ENCODE measurements around the gene TIMP2. TPM values are rescaled to one million over a fixed set of nuclear protein-coding genes. Genes with fewer than 3 reads are reported as not detected.

The TIMP2 gene
- total and polyA plus RNA-seq, 2 of the 13 experiments (the other 11 are each of a cell fraction or from before 2014, with no cell fraction given): 3.8 to 8.5 TPM

DNA sequence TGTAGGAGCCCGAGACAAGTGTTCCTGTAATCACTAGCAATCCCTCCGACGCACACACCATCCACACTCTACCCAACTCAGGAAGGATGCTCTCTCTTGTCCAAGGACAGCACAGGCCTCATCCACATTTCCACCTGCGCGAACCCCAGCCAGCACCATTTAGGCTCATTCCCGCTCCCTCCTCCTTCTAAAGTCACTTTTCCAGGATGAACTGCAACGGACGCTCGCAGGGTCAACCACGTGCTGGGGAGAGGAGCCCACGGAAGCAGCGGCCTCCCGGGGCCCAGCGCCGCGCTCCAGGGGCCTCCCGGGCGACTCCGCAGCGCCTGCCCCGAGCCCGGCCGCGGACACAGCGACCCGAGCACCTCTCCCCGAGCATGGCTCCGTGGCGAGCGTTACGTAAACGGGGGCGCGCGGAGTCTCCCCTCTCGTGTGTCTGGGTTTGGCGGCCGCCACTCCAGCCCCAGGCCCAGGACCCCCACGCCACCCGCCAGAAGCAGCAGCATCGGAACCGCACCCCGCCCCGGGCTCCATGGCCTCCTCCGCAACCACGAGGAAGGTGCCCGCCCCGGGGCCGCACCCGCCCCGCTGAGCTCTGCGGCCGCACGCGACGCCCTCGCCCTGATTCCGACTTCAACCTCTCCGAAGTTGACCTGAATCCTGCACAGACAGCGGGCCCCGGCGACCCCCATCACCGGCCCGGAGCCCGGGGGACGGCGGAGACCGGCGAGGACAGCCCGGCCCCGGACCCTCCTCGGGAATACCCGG, 85.2 kb downstream of the TIMP2 start (continued):
- TF ChIP-seq, protein P1, sequence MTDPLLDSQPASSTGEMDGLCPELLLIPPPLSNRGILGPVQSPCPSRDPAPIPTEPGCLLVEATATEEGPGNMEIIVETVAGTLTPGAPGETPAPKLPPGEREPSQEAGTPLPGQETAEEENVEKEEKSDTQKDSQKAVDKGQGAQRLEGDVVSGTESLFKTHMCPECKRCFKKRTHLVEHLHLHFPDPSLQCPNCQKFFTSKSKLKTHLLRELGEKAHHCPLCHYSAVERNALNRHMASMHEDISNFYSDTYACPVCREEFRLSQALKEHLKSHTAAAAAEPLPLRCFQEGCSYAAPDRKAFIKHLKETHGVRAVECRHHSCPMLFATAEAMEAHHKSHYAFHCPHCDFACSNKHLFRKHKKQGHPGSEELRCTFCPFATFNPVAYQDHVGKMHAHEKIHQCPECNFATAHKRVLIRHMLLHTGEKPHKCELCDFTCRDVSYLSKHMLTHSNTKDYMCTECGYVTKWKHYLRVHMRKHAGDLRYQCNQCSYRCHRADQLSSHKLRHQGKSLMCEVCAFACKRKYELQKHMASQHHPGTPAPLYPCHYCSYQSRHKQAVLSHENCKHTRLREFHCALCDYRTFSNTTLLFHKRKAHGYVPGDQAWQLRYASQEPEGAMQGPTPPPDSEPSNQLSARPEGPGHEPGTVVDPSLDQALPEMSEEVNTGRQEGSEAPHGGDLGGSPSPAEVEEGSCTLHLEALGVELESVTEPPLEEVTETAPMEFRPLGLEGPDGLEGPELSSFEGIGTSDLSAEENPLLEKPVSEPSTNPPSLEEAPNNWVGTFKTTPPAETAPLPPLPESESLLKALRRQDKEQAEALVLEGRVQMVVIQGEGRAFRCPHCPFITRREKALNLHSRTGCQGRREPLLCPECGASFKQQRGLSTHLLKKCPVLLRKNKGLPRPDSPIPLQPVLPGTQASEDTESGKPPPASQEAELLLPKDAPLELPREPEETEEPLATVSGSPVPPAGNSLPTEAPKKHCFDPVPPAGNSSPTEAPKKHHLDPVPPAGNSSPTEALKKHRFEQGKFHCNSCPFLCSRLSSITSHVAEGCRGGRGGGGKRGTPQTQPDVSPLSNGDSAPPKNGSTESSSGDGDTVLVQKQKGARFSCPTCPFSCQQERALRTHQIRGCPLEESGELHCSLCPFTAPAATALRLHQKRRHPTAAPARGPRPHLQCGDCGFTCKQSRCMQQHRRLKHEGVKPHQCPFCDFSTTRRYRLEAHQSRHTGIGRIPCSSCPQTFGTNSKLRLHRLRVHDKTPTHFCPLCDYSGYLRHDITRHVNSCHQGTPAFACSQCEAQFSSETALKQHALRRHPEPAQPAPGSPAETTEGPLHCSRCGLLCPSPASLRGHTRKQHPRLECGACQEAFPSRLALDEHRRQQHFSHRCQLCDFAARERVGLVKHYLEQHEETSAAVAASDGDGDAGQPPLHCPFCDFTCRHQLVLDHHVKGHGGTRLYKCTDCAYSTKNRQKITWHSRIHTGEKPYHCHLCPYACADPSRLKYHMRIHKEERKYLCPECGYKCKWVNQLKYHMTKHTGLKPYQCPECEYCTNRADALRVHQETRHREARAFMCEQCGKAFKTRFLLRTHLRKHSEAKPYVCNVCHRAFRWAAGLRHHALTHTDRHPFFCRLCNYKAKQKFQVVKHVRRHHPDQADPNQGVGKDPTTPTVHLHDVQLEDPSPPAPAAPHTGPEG (CRISPR knock-in tag; IDR thresholded peaks at IDR 0.05): peak; percentile 54; the same call in 1 of the 2 replicates
- peak; percentile 15; the same call in 1 of the 2 replicates for TF ChIP-seq ZNF746 (CRISPR knock-in tag; IDR thresholded peaks at IDR 0.05)
- no peak for TF ChIP-seq ZFP36L1 (CRISPR knock-in tag; IDR thresholded peaks at IDR 0.05)
- TF ChIP-seq SP2 (CRISPR knock-in tag; IDR thresholded peaks at IDR 0.05): no peak
- TF ChIP-seq JUN (CRISPR knock-in tag; IDR thresholded peaks at IDR 0.05): no peak
- 0 out of 2 replicates have a peak, but pooled peaks have one; percentile 72 for TF ChIP-seq ZNF256 (CRISPR knock-in tag; conservative IDR thresholded peaks at IDR 0.05)
- peak; percentile 18; the same call in 1 of the 2 replicates for TF ChIP-seq ZNF451 (CRISPR knock-in tag; IDR thresholded peaks at IDR 0.05)
- 0 out of 2 replicates have a peak, but pooled peaks have one; percentile 11 for TF ChIP-seq ZMAT3 (CRISPR knock-in tag; conservative IDR thresholded peaks at IDR 0.05)
- no peak for TF ChIP-seq YY1 (IDR thresholded peaks at IDR 0.05; ENCODE audit: insufficient read depth, insufficient replicate concordance, low read depth, low read length)
- no peak for TF ChIP-seq SIX1 (CRISPR knock-in tag; IDR thresholded peaks at IDR 0.05; ENCODE audit: borderline replicate concordance)
- no peak for TF ChIP-seq PHB2 (IDR thresholded peaks at IDR 0.05; ENCODE audit: partially characterized antibody)
- TF ChIP-seq, protein P2, sequence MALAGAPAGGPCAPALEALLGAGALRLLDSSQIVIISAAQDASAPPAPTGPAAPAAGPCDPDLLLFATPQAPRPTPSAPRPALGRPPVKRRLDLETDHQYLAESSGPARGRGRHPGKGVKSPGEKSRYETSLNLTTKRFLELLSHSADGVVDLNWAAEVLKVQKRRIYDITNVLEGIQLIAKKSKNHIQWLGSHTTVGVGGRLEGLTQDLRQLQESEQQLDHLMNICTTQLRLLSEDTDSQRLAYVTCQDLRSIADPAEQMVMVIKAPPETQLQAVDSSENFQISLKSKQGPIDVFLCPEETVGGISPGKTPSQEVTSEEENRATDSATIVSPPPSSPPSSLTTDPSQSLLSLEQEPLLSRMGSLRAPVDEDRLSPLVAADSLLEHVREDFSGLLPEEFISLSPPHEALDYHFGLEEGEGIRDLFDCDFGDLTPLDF (CRISPR knock-in tag; IDR thresholded peaks at IDR 0.05): peak; percentile 62; the same call in 1 of the 2 replicates
- no peak for TF ChIP-seq SPEN (CRISPR knock-in tag; IDR thresholded peaks at IDR 0.05; ENCODE audit: low read depth)
- peak; percentile 35; the same call in 1 of the 2 replicates for TF ChIP-seq ZNF777 (CRISPR knock-in tag; IDR thresholded peaks at IDR 0.05)
- no peak for TF ChIP-seq TP53 (CRISPR knock-in tag; conservative IDR thresholded peaks at IDR 0.05)
- TF ChIP-seq, protein P3, sequence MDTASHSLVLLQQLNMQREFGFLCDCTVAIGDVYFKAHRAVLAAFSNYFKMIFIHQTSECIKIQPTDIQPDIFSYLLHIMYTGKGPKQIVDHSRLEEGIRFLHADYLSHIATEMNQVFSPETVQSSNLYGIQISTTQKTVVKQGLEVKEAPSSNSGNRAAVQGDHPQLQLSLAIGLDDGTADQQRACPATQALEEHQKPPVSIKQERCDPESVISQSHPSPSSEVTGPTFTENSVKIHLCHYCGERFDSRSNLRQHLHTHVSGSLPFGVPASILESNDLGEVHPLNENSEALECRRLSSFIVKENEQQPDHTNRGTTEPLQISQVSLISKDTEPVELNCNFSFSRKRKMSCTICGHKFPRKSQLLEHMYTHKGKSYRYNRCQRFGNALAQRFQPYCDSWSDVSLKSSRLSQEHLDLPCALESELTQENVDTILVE (CRISPR knock-in tag; IDR thresholded peaks at IDR 0.05): no peak
- TF ChIP-seq, protein P4, sequence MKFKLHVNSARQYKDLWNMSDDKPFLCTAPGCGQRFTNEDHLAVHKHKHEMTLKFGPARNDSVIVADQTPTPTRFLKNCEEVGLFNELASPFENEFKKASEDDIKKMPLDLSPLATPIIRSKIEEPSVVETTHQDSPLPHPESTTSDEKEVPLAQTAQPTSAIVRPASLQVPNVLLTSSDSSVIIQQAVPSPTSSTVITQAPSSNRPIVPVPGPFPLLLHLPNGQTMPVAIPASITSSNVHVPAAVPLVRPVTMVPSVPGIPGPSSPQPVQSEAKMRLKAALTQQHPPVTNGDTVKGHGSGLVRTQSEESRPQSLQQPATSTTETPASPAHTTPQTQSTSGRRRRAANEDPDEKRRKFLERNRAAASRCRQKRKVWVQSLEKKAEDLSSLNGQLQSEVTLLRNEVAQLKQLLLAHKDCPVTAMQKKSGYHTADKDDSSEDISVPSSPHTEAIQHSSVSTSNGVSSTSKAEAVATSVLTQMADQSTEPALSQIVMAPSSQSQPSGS (CRISPR knock-in tag; IDR thresholded peaks at IDR 0.05): no peak
- TF ChIP-seq TGIF2 (CRISPR knock-in tag; IDR thresholded peaks at IDR 0.05): peak; percentile 4; the same call in 1 of the 2 replicates
- TF ChIP-seq RBM39 (IDR thresholded peaks at IDR 0.05; ENCODE audit: low read depth, low read length, poor library complexity, severe bottlenecking): peak; percentile 29
- TF ChIP-seq, protein P5, sequence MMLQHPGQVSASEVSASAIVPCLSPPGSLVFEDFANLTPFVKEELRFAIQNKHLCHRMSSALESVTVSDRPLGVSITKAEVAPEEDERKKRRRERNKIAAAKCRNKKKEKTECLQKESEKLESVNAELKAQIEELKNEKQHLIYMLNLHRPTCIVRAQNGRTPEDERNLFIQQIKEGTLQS (CRISPR knock-in tag; IDR thresholded peaks at IDR 0.05): no peak
